GM12872 (cell line): Measurements from ENCODE around the gene PRAMEF1.

Experiments
- TF ChIP-seq, protein P1 (sequence below): IDR thresholded peaks from 3 replicates; pipeline ENCODE4 v1.5.1; 2011; ENCODE audit warnings: low read depth, mild to moderate bottlenecking, low read length, moderate library complexity; ENCODE audit not compliant: insufficient read depth

PRAMEF1 gene

GRCh38 chr1:12775443-12775842 lies 15.8 kb upstream of the PRAMEF1 start:
- TF ChIP-seq, protein P1, sequence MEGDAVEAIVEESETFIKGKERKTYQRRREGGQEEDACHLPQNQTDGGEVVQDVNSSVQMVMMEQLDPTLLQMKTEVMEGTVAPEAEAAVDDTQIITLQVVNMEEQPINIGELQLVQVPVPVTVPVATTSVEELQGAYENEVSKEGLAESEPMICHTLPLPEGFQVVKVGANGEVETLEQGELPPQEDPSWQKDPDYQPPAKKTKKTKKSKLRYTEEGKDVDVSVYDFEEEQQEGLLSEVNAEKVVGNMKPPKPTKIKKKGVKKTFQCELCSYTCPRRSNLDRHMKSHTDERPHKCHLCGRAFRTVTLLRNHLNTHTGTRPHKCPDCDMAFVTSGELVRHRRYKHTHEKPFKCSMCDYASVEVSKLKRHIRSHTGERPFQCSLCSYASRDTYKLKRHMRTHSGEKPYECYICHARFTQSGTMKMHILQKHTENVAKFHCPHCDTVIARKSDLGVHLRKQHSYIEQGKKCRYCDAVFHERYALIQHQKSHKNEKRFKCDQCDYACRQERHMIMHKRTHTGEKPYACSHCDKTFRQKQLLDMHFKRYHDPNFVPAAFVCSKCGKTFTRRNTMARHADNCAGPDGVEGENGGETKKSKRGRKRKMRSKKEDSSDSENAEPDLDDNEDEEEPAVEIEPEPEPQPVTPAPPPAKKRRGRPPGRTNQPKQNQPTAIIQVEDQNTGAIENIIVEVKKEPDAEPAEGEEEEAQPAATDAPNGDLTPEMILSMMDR = no peak

GRCh38 chr1:12776801-12777557 lies 14.2 kb upstream of the PRAMEF1 start:
- TF ChIP-seq, protein P1 = no peak

- TF ChIP-seq, protein P1 = no peak
Observed at GRCh38 chr1:12778061-12778460, 13.1 kb upstream of the PRAMEF1 start.

DNA sequence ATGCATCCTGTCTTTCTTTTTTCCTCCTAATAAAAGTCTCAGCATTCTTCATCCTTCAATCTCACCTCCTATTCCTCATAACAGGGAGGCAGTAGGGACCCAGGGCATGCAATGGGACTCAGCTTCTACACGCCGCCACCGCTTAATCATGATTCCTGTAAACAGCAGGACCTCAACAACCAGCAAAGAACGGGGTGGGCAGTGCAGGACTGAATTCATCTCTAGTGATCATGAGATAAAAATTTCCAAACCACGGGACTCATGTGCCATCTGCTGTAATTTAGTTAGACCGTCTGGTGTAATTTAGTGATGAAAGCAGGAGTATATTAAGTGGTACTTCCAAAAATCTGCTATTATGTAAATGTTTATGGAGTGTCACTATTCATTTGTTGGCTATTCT lies 12.3 kb upstream of the PRAMEF1 start:
- TF ChIP-seq, protein P1 = no peak

- TF ChIP-seq, protein P1 = peak; percentile 8; the same call in 1 of the 3 replicates
Observed at GRCh38 chr1:12783783-12784182, 7.4 kb upstream of the PRAMEF1 start.

GRCh38 chr1:12798911-12799310 lies 7.7 kb downstream of the PRAMEF1 start:
- TF ChIP-seq, protein P1 = no peak

DNA sequence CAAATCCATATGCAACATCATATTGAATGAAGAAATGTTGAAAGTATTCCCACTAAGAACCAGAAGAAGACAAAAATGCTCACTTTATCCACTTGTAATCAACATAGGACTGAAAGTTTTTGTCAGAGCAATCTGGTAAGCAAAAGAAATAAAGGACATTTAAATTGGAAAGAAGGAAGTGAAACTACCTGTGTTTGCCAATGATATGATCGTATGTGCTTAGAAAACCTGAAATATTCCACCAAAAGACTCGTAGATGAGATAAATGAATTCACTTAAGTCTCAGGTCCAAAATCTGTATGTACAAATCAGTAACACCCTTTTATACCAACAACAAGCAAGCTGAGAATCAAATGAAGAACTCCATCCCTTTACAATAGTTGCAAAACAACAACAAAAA lies 8.5 kb downstream of the PRAMEF1 start:
- TF ChIP-seq, protein P1 = no peak
